Fibroblast of the aortic adventitia (primary cell): ENCODE measurements around the gene PMM1. TPM values are rescaled to one million over a fixed set of nuclear protein-coding genes. Genes with fewer than 3 reads are reported as not detected.

ENCODE experiments used
- DNase-seq: peaks from one replicate; pipeline ENCODE4 v3.0.0-alpha.2; 2010; ENCODE audit warnings: low read depth
- H3K4me3 ChIP-seq: 2 replicates; pipeline ENCODE4 v1.5.1; 2011; ENCODE audit warnings: low read depth, mild to moderate bottlenecking, control low read depth, low read length, moderate library complexity
- CTCF ChIP-seq: IDR thresholded peaks from 2 replicates; pipeline ENCODE4 v1.5.1; 2011; ENCODE audit warnings: mild to moderate bottlenecking, low read length, control low read depth, inconsistent platforms; ENCODE audit not compliant: insufficient read depth
- total RNA-seq: library from RNA; depleted of rRNA; stranded (reverse); fragments of >200 nt; gene quantifications from 2 replicates; pipeline ENCODE4 v1.2.3, GENCODE V29; 2012; ENCODE audit warnings: low replicate concordance

The PMM1 gene
- total RNA-seq, 1 donor = 29.0 TPM

GRCh38 chr22:41544671-41545476 lies 44.8 kb downstream of the PMM1 start:
- peak overlapping the region; percentile 65 for H3K4me3 ChIP-seq
- TF ChIP-seq CTCF = no peak
- no peak for DNase-seq

GRCh38 chr22:41543854-41544670 lies 45.6 kb downstream of the PMM1 start, which contains the start of gene POLR3H:
TSS of gene POLR3H (minus strand) at chr22:41544470. CDS start at chr22:41544101, 369 bp downstream.
- DNase-seq = peak; percentile 95

GRCh38 chr22:41542224-41542623 lies 47.4 kb downstream of the PMM1 start:
- TF ChIP-seq CTCF = no peak
- no peak for DNase-seq
- H3K4me3 ChIP-seq = no peak overlapping the region

More at GRCh38 chr22:41543854-41544670, 45.6 kb downstream of the PMM1 start, which contains the start of gene POLR3H:
- H3K4me3 ChIP-seq = peak within 1 kb of the TSS; percentile 88
- TF ChIP-seq CTCF = peak; percentile 55

GRCh38 chr22:41541484-41541883 lies 48.2 kb downstream of the PMM1 start:
- no peak for DNase-seq
- peak overlapping the region; percentile 17 for H3K4me3 ChIP-seq
- no peak for TF ChIP-seq CTCF

- TF ChIP-seq CTCF = no peak
- no peak overlapping the region for H3K4me3 ChIP-seq
- DNase-seq = no peak
Measured at GRCh38 chr22:41540365-41540764, 49.3 kb downstream of the PMM1 start.

GRCh38 chr22:41540006-41540315 lies 49.7 kb downstream of the PMM1 start:
- H3K4me3 ChIP-seq = no peak overlapping the region
- no peak for TF ChIP-seq CTCF
- DNase-seq = no peak
